GM12865 (cell line): ENCODE measurements around the gene GRIP2.

Experiments
- DNase-seq: peaks from one replicate; pipeline ENCODE4 v3.0.0; 2010; ENCODE audit warnings: low read depth
- H3K4me3 ChIP-seq: 2 replicates; pipeline ENCODE4 v1.5.1; 2011; ENCODE audit warnings: mild to moderate bottlenecking, low read depth, low read length, control low read depth
- TF ChIP-seq, protein P1 (sequence below): IDR thresholded peaks from 2 replicates; pipeline ENCODE4 v1.5.1; 2011; ENCODE audit warnings: low read length, control low read depth, low read depth, inconsistent platforms; ENCODE audit not compliant: insufficient read depth; ENCODE audit errors: missing control alignments

The GRIP2 gene

DNA sequence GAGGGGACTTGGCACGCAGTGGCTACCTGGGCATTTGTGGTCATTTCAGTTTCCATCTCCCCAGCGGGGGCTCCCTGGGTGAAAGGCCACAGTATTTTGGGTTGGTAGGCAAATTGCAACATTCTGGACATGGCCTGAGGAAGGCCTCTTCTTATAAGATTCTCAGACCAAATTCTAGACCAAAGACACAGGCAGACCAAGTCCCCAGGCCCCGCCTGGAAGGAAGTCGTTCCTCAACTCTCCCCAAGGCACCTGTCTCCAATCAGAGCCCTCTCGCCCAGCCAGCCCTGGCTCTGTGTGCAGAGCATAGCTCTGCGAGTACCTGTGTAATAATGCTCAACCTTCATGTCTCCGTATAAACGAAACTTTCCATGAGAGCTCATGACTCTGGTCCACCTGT lies 53.1 kb downstream of the GRIP2 start:
- DNase-seq = no peak
- TF ChIP-seq, protein P1, sequence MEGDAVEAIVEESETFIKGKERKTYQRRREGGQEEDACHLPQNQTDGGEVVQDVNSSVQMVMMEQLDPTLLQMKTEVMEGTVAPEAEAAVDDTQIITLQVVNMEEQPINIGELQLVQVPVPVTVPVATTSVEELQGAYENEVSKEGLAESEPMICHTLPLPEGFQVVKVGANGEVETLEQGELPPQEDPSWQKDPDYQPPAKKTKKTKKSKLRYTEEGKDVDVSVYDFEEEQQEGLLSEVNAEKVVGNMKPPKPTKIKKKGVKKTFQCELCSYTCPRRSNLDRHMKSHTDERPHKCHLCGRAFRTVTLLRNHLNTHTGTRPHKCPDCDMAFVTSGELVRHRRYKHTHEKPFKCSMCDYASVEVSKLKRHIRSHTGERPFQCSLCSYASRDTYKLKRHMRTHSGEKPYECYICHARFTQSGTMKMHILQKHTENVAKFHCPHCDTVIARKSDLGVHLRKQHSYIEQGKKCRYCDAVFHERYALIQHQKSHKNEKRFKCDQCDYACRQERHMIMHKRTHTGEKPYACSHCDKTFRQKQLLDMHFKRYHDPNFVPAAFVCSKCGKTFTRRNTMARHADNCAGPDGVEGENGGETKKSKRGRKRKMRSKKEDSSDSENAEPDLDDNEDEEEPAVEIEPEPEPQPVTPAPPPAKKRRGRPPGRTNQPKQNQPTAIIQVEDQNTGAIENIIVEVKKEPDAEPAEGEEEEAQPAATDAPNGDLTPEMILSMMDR = no peak
- no peak overlapping the region for H3K4me3 ChIP-seq

DNA sequence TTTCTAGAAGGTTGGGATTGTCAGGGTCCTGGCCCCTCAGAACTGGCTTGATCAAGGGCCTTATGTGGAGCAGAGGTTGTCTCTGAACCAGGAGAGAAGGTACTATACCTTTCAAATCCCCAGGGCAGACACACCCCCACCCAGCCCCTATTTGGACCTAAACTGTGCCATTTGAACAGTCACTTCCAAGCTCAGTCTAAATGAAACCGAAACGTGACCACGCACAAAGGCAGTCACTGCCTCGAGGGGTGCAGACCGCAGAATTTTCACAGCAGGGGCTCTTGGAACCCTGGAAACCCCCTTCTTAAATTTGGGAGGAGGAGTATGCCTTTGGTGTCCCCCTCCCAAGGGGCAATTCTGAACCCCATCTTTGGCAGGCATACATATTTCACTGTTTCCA lies 53.7 kb downstream of the GRIP2 start:
- H3K4me3 ChIP-seq = no peak overlapping the region
- peak; percentile 57 for DNase-seq
- TF ChIP-seq, protein P1 = no peak

DNA sequence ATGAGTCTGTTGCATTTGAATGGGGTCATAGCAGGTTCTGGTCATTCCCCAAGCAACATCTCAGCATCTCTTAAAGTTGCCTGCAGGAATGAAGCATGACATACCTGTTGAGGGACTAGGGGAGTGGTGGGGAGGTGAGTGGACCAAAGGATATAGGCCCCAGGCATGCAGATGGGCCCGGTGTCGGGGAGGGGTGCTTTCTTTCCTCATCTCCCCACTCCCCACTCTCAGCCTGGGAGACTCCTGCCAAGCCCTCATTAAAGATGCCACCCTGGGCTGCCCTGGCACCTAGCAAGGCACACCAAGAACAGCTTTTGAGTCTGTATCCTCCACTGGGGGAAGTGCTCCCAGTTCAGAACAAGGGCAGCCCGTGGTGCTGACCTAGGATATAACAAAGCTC lies 54.2 kb downstream of the GRIP2 start:
- TF ChIP-seq, protein P1 = no peak
- DNase-seq = no peak
- no peak overlapping the region for H3K4me3 ChIP-seq

DNA sequence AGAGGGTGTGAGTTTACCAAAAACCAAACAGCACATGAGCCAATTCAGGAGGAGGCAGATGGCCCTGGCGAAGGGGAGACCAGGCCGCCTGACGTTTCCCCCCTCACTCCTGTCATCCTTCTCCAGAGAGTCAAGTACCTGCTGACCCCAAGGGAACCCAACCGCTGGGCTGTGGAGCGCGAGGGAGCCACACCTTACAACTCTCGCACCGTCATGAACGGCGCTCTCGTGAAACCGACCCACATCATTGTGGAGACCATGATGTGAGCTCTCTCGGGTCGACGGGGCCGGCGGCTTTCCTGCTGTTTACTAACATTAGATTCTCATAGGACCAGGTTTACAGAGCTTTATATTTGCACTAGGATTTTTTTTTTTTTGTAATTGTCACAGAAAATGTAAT lies 55.4 kb downstream of the GRIP2 start:
- TF ChIP-seq, protein P1 = no peak

DNA sequence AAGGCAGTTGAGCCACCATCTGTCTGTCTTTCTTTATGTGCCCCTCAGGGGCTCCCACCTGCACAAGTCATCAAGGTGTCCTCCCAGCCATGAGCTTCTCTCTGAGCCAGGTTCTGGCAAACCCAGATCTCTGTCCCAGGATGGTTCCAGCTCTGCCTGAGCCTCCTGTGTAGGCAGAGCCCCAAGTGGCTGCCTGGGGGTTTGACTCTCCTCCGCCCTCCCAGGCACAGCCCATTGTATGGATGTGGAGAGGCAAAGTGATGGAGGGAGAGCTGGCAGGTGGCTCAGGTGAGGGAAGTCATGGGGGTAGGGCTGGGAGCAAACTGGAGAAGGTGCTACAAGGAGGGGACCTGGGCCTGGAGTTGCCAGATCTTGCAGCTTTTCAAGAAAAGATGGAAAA lies 56.9 kb downstream of the GRIP2 start:
- DNase-seq = no peak
- H3K4me3 ChIP-seq = no peak overlapping the region
- TF ChIP-seq, protein P1 = no peak

More for the DNA sequence above, 55.4 kb downstream of the GRIP2 start:
- no peak overlapping the region for H3K4me3 ChIP-seq
- DNase-seq = no peak

DNA sequence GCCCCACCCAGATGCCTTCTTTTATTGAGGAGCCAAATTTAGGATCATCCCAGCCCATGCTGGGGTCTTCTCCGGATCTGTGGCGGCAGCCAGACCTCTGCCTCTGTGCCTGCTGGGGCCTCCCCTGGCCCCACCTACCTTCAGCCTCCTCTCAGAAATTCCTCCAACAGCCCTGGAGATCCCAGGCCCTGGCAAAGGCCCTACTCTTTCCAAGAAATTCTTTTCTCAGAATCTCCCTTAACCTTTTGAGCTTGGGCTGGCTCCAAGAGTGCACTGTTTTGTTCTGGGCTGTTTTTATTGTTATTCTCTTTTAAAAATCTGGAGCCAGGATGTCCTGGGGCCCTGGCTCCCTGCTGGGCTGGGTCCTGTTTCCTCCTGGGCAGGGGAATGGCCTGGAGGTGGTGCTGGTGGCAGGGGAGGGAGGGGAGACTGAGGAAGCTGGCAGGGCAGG lies 57.8 kb downstream of the GRIP2 start:
- TF ChIP-seq, protein P1 = no peak
- DNase-seq = no peak
- H3K4me3 ChIP-seq = no peak overlapping the region

DNA sequence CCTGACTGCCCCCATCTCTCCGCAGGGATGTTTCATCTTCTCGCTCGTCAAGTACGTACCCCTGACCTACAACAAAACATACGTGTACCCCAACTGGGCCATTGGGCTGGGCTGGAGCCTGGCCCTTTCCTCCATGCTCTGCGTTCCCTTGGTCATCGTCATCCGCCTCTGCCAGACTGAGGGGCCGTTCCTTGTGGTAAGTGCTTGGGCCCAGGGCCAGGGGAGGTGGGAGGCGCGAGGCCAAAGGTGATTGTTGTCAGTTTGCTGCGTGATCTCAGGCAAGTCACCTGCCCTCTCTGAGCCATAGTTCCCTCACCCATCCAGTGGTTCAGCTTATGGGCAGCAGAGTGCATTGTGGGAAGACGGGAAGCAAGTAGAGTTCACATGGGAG lies 58.5 kb downstream of the GRIP2 start:
- no peak overlapping the region for H3K4me3 ChIP-seq
- DNase-seq = no peak
- TF ChIP-seq, protein P1 = no peak
